Effector memory CD8-positive, alpha-beta T cell (primary cell): ENCODE results near the gene COL19A1.

Experiments used
- ATAC-seq: fragments of 150-1000 bp; cut with Tn5 transposase; replicated peaks from 2 replicates; pipeline ENCODE4 v1.10.0; 2021; ENCODE audit warnings: mild to moderate bottlenecking, moderate library complexity
- DNase-seq, 3 experiments: peaks; one replicate each; pipeline ENCODE4 v3.0.0; 2021
- H3K27ac Mint-ChIP-seq, 2 donors: one replicate each; pipeline ENCODE4 v1.8.0; 2022; ENCODE audit warnings: mild to moderate bottlenecking in 2 of 2, mixed read lengths in 2 of 2, moderate library complexity in 2 of 2
- H3K27me3 Mint-ChIP-seq, 2 donors: one replicate each; pipeline ENCODE4 v1.8.0; 2022; ENCODE audit warnings: mixed read lengths in 2 of 2
- H3K36me3 Mint-ChIP-seq: one replicate; pipeline ENCODE4 v1.8.0; 2022; ENCODE audit warnings: mild to moderate bottlenecking, moderate library complexity, mixed read lengths; ENCODE audit not compliant: insufficient read depth
- H3K4me1 Mint-ChIP-seq, 2 donors: one replicate each; pipeline ENCODE4 v1.8.0; 2022; ENCODE audit warnings: low read depth in 2 of 2, mixed read lengths in 2 of 2
- H3K4me3 Mint-ChIP-seq, 2 donors: one replicate each; pipeline ENCODE4 v1.8.0; 2022; ENCODE audit warnings: mild to moderate bottlenecking in 2 of 2, mixed read lengths in 2 of 2, moderate library complexity in 2 of 2
- H3K9me3 Mint-ChIP-seq, 2 donors: one replicate each; pipeline ENCODE4 v1.8.0; 2022; ENCODE audit warnings: mixed read lengths in 2 of 2

Gene COL19A1

GRCh38 chr6:70037445-70037844 lies 171.1 kb downstream of the COL19A1 start:
- H3K4me3 Mint-ChIP-seq: no peak overlapping the region
- no peaks in the 10 kb centered on the region for H3K27me3 Mint-ChIP-seq
- DNase-seq (no peak), ATAC-seq (no peak)
- no peaks in the 10 kb centered on the region for H3K9me3 Mint-ChIP-seq
- H3K4me1 Mint-ChIP-seq: no peaks in the 10 kb centered on the region
- H3K27ac Mint-ChIP-seq: no peak overlapping the region
- H3K36me3 Mint-ChIP-seq: no peaks in the 10 kb centered on the region

- no peaks in the 10 kb centered on the region for H3K36me3 Mint-ChIP-seq
Observed at GRCh38 chr6:70040766-70041165, 174.4 kb downstream of the COL19A1 start.

DNA sequence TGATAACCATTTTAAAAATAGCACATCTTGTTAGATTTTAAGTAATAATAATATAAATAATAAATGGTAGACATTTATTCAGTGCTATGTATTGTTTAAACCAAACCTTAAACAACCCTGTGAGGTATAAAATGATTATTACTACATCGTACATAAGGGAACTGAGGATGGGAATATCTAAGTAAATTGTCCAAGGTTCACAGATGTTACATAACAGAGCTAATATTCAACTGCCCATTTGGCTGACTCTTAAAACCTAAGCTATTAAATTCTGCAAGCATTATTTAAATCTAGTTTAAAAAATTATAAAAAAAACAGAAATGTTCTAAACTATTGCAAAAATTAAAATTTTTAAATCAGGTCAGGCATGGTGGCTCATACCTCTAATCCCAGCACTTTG lies 175.1 kb downstream of the COL19A1 start:
- H3K4me1 Mint-ChIP-seq: no peaks in the 10 kb centered on the region
- H3K4me3 Mint-ChIP-seq: no peak overlapping the region
- ATAC-seq (no peak), DNase-seq (no peak)
- no peak overlapping the region for H3K27ac Mint-ChIP-seq
- no peaks in the 10 kb centered on the region for H3K9me3 Mint-ChIP-seq
- no peaks in the 10 kb centered on the region for H3K27me3 Mint-ChIP-seq
- H3K36me3 Mint-ChIP-seq: no peaks in the 10 kb centered on the region

More at GRCh38 chr6:70040766-70041165, 174.4 kb downstream of the COL19A1 start:
- Mint-ChIP-seq H3K27me3 (no peaks in the 10 kb centered on the region), H3K9me3 (no peaks in the 10 kb centered on the region), H3K4me1 (no peaks in the 10 kb centered on the region), H3K27ac (no peak overlapping the region), H3K4me3 (no peak overlapping the region)
- no peak for DNase-seq
- no peak for ATAC-seq

DNA sequence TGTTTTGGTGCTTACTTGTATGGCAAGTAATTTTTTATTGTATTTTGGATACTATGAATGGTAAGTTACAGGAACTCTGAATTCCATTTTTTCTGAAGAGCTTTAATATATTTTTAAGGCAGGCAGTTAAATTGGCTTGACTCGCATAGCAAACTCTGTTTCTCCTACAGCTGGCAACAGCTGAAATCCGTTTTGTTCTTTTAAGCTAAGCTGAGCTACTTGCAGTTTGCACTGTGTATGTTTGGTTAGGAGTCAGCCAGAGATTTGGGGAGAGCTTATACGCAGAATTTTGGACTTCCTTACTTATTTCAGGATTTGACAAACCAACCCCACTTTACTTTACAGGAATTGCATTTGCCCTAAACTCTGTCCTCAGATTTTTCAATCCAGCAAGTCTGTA lies 179.1 kb downstream of the COL19A1 start:
- H3K9me3 Mint-ChIP-seq: no peaks in the 10 kb centered on the region
- DNase-seq: no peak
- H3K27me3 Mint-ChIP-seq: no peaks in the 10 kb centered on the region
- H3K4me3 Mint-ChIP-seq: no peak overlapping the region
- H3K4me1 Mint-ChIP-seq: no peaks in the 10 kb centered on the region
- no peak for ATAC-seq
- no peaks in the 10 kb centered on the region for H3K36me3 Mint-ChIP-seq
- no peak overlapping the region for H3K27ac Mint-ChIP-seq

DNA sequence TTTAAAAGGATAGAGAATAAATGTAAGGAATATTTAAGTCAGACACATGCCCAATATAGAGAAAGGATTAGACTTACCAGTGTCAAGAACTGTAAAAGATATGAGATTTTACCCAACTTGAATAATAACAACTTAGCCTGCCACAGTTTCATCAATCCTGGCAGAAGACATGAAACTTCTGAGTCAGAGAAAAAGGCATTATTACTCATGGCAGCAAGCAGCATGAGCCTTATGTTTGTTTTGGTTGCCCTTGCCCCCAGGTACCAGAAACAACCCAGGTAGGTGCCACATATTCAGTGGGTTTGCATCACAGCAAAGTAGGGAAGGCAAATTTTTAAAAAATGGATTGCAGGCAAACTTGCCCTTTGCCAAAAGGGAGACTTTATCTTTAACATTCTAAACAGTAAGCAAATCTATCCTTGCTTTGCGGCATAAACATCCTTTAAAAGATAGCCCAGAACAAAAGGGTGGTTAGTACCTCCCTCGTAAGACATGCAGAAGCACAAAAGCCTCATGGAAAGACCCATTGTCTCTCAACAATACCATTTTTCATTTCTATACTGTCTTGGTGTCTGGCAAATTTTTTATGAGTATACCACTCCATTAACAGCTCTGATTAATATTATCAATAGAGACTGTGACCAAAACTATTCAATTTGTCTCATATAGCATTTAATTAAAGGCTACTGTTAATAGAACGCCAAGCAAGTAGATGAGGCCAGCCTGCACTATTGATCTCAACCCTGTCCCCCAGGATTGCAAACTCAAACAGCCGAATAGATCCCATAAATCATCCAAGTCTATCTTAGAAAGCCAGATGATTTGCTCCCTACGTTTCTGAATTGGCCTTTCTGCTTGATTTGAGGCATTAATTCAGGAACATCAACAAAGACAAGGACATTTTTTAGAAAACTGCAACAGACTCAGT lies 185.1 kb downstream of the COL19A1 start:
- ATAC-seq (no peak), DNase-seq (no peak)
- H3K4me3 Mint-ChIP-seq: no peak overlapping the region
- no peaks in the 10 kb centered on the region for H3K27me3 Mint-ChIP-seq
- no peaks in the 10 kb centered on the region for H3K4me1 Mint-ChIP-seq
- no peaks in the 10 kb centered on the region for H3K9me3 Mint-ChIP-seq
- no peaks in the 10 kb centered on the region for H3K36me3 Mint-ChIP-seq
- no peak overlapping the region for H3K27ac Mint-ChIP-seq

- H3K36me3 Mint-ChIP-seq: no peaks in the 10 kb centered on the region
- no peak overlapping the region for H3K4me3 Mint-ChIP-seq
- peaks cover 0 to 2% of the 10 kb centered on the region in 2 donors for H3K9me3 Mint-ChIP-seq
- H3K27ac Mint-ChIP-seq: no peak overlapping the region
- no peak for ATAC-seq
- DNase-seq: no peak
- H3K27me3 Mint-ChIP-seq: no peaks in the 10 kb centered on the region
- H3K4me1 Mint-ChIP-seq: no peaks in the 10 kb centered on the region
Observed at GRCh38 chr6:70059039-70059719, 192.8 kb downstream of the COL19A1 start.

DNA sequence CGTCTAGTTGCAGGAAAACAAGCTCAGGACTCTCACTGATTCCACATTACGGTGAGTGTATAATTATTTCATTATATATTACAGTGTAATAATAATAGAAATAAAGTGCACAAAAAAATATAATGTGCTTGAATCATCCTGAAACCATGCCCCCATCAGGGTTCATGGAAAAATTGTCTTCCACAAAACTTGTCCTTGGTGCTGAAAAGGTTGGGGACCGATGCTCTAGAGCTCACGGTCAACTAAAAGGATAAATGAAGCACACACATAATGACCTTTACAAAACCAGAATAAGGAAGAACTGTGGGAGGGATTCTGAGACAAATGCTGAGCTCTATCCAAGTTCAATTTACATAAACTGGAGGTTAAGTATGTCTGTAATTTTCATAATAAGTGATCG lies 194.3 kb downstream of the COL19A1 start:
- Mint-ChIP-seq H3K4me3 (no peak overlapping the region), H3K27me3 (no peaks in the 10 kb centered on the region), H3K36me3 (no peaks in the 10 kb centered on the region), H3K9me3 (peaks cover 0 to 4% of the 10 kb centered on the region in 2 donors), H3K27ac (no peak overlapping the region), H3K4me1 (no peaks in the 10 kb centered on the region)
- ATAC-seq (no peak), DNase-seq (no peak)

DNA sequence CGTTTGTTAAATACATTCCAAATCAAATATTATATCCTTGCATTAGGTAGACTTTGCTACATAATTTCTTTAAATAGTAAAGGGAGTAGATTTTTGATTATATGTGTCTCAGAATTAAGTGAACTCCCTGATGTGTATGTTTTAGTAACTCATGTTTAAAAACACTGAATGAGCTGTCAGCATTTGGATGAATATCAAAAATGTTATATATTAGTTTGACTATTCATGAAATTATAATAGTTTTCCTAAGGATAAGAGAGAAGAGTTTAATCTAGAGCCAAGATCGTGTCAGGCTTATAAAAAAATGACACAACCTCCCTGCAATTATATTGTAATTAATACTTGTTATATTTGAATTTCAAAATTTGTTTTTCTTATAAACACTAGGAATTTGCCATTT lies 195.2 kb downstream of the COL19A1 start:
- ATAC-seq (no peak), DNase-seq (no peak)
- H3K4me1 Mint-ChIP-seq: no peaks in the 10 kb centered on the region
- H3K9me3 Mint-ChIP-seq: peaks cover 0 to 4% of the 10 kb centered on the region in 2 donors
- H3K4me3 Mint-ChIP-seq: no peak overlapping the region
- no peak overlapping the region for H3K27ac Mint-ChIP-seq
- H3K27me3 Mint-ChIP-seq: no peaks in the 10 kb centered on the region
- no peaks in the 10 kb centered on the region for H3K36me3 Mint-ChIP-seq

DNA sequence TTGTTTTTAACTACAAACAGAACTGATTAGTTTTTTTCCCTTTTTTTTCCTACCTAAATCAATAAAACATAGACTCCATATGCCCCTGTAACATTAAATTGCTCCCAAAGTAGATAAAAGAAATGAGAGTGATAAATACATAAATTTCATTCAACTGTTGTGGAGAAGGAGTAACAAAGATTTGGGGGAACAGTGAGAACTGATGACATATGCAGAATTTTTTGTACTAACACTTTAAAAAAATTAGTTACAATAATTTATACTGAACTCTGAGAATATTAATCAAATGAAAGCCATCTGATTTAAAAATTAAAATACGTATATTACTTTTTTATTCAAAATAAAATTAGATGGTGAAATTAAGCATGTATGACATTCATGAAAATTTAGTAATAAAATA lies 195.7 kb downstream of the COL19A1 start:
- Mint-ChIP-seq H3K4me3 (no peak overlapping the region), H3K4me1 (no peaks in the 10 kb centered on the region), H3K27me3 (no peaks in the 10 kb centered on the region), H3K9me3 (peaks cover 0 to 5% of the 10 kb centered on the region in 2 donors), H3K27ac (no peak overlapping the region), H3K36me3 (no peaks in the 10 kb centered on the region)
- DNase-seq (no peak), ATAC-seq (no peak)

DNA sequence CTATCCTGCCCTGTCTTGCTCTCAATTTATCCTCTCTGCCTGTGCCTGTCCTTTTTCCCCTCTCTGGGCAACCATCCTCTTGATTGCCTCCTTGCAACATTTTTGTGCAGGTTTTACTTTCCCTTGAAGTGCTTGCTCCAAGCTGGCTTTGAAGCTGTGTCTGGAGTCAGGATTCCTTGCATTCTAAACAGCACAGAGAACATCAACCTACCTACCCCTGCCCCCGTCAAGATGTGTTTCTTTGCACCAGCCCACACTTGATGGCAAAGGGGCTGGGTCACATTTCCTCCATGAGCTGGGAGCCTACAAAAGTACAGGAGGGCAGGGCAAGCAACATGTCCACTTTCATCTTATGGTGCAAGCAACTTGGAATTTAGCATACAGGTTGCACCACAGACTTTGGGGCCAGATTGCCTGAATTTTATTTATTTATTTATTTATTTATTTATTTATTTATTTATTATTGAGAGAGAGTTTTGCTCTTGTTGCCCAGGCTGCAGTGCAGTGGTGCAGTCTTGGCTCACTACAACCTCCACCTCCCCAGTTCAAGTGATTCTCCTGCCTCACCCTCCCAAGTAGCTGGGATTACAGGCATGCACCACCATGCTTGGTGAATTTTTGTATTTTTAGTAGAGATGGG lies 206.3 kb downstream of the COL19A1 start:
- H3K27ac Mint-ChIP-seq: no peak overlapping the region
- DNase-seq (no peak), ATAC-seq (no peak)
- H3K27me3 Mint-ChIP-seq: no peaks in the 10 kb centered on the region
- H3K4me1 Mint-ChIP-seq: no peaks in the 10 kb centered on the region
- H3K36me3 Mint-ChIP-seq: no peaks in the 10 kb centered on the region
- H3K4me3 Mint-ChIP-seq: no peak overlapping the region
- H3K9me3 Mint-ChIP-seq: no peaks in the 10 kb centered on the region

DNA sequence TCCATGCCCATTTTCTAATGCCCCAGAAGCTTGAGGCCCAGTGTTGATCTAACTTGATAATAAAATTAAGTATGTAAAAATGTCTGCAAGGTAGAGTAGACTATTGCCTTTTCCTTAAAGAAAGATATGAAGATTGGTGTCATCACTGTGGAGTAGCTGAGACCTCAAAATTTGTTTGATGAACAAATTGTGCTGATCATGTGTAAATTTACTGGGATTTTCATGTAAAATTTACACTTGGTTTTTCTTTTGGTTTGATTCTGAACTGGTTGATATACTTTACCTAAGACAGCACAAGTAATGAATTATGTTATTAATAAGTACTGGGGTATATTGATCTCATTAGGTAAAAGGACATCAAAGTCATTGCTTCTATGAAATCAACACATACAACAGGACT lies 207.3 kb downstream of the COL19A1 start:
- Mint-ChIP-seq H3K4me3 (no peak overlapping the region), H3K27ac (no peak overlapping the region), H3K36me3 (no peaks in the 10 kb centered on the region), H3K9me3 (no peaks in the 10 kb centered on the region), H3K27me3 (no peaks in the 10 kb centered on the region), H3K4me1 (no peaks in the 10 kb centered on the region)
- DNase-seq: no peak
- ATAC-seq: no peak

DNA sequence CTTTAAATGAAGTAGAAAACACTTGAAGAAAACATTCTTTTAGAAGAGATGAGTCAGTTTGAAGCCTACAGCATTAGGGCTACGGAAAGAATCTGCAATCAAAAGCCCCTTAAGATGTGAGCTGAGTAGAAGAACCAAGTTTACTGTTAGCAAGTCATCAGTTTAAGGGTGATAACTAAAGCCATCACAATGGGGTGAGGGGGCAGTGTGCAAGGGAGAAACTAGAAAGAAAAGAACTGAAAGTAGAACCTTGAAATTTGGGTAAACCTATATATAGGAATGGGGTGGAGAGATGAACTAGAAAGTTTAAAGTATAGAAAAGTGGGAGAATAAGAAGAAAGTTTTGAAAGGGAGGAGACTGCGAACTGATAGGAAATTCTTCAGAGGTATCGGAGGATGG lies 212.9 kb downstream of the COL19A1 start:
- Mint-ChIP-seq H3K27ac (no peak overlapping the region), H3K4me1 (no peaks in the 10 kb centered on the region), H3K36me3 (no peaks in the 10 kb centered on the region), H3K27me3 (no peaks in the 10 kb centered on the region), H3K9me3 (no peaks in the 10 kb centered on the region), H3K4me3 (no peak overlapping the region)
- DNase-seq (no peak), ATAC-seq (no peak)

DNA sequence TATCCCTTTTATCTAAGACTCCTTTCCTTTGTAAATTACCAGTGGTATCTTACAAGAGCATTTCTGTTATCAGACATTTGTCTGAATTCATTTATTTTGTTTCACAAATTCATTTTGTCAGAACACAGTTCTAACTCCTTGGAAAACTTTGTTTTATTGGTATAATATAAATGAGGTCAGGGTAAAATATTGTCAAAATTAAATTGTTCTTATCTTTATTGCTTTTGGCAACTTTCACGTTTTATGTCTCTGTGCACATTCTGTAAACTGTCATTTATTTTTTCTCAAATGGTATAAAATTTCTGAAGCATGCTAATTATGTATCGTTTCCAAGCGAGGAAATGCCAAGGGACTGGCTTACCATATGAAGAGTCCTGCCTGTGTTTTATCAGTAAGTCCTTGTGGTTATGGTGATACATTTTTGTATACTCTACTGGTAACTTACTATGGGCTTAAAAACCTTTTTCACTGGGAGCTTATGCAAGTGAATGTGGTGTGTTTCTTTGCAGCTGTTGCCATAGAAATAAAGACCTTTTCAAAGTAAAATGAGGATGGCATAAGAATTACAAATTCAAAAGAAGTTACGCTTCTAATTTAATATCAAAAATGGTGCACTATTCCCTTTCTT lies 214.2 kb downstream of the COL19A1 start:
- Mint-ChIP-seq H3K27me3 (no peaks in the 10 kb centered on the region), H3K4me1 (no peaks in the 10 kb centered on the region), H3K4me3 (no peak overlapping the region), H3K36me3 (no peaks in the 10 kb centered on the region), H3K9me3 (no peaks in the 10 kb centered on the region), H3K27ac (no peak overlapping the region)
- no peak for DNase-seq
- ATAC-seq: no peak
